HepG2 (cell line): Measurements from ENCODE around the gene SIN3A. TPM values are rescaled to one million over a fixed set of nuclear protein-coding genes. Genes with fewer than 3 reads are reported as not detected.

Source experiments
- ARNT2 ChIP-seq: sonication (generic); formaldehyde crosslinking; IDR thresholded peaks from 2 replicates; pipeline ENCODE4 v1.8.0; 2022; ENCODE audit warnings: mild to moderate bottlenecking, low read depth, missing genetic modification reagents, moderate library complexity
- ATM ChIP-seq: fragments of 450-650 bp; IDR thresholded peaks from 2 replicates; pipeline ENCODE4 v1.7.1; 2017; ENCODE audit warnings: mild to moderate bottlenecking, borderline replicate concordance
- CBX5 ChIP-seq: sonication (generic); formaldehyde crosslinking; IDR thresholded peaks from 2 replicates; pipeline ENCODE4 v1.4.0; 2020; ENCODE audit warnings: missing genetic modification reagents, borderline replicate concordance
- KDM3A ChIP-seq: IDR thresholded peaks from 2 replicates; pipeline ENCODE4 v1.6.1; 2018; ENCODE audit warnings: low read depth, missing compliant biosample characterization
- KMT2A ChIP-seq: sonication (generic); formaldehyde crosslinking; IDR thresholded peaks from 2 replicates; pipeline ENCODE4 v1.4.0; 2020; ENCODE audit warnings: missing genetic modification reagents
- NR2C2 ChIP-seq: sonication (generic); formaldehyde crosslinking; IDR thresholded peaks from 2 replicates; pipeline ENCODE4 v1.4.0; 2020; ENCODE audit warnings: missing genetic modification reagents, mild to moderate bottlenecking, moderate library complexity, borderline replicate concordance
- NR2F1 ChIP-seq, 2 experiments: fragments of 450-650 bp in 1 of 2; formaldehyde crosslinking in 1 of 2; IDR thresholded peaks; 2 replicates each; pipeline versions ENCODE4 v1.5.0 to v1.6.1; 2016 to 2020; ENCODE audit warnings: mild to moderate bottlenecking in 1 of 2, missing compliant biosample characterization in 1 of 2, missing genetic modification reagents in 1 of 2, moderate library complexity in 1 of 2
- PRDM4 ChIP-seq: sonication (generic); formaldehyde crosslinking; IDR thresholded peaks from 2 replicates; pipeline ENCODE4 v1.9.0; 2021; ENCODE audit warnings: missing genetic modification reagents, borderline replicate concordance
- SATB2 ChIP-seq: sonication (generic); formaldehyde crosslinking; IDR thresholded peaks from 2 replicates; pipeline ENCODE4 v1.5.0; 2020; ENCODE audit warnings: missing genetic modification reagents
- SIX1 ChIP-seq: sonication (generic); formaldehyde crosslinking; IDR thresholded peaks from 2 replicates; pipeline ENCODE4 v1.4.0; 2020; ENCODE audit warnings: missing genetic modification reagents, borderline replicate concordance
- SMAD1 ChIP-seq: sonication (generic); formaldehyde crosslinking; IDR thresholded peaks from 2 replicates; pipeline ENCODE4 v1.4.0; 2020; ENCODE audit warnings: missing genetic modification reagents, low read depth, mild to moderate bottlenecking, borderline replicate concordance
- SP4 ChIP-seq: sonication (generic); formaldehyde crosslinking; IDR thresholded peaks from 2 replicates; pipeline ENCODE4 v1.8.1; 2023; ENCODE audit warnings: mild to moderate bottlenecking, missing genetic modification reagents
- TEAD2 ChIP-seq: sonication (generic); formaldehyde crosslinking; IDR thresholded peaks from 2 replicates; pipeline ENCODE4 v1.9.0; 2021; ENCODE audit warnings: missing genetic modification reagents
- THAP11 ChIP-seq: IDR thresholded peaks from 2 replicates; pipeline ENCODE4 v1.6.1; 2016; ENCODE audit warnings: missing biosample characterization, missing genetic modification reagents
- THAP8 ChIP-seq: sonication (generic); formaldehyde crosslinking; IDR thresholded peaks from 2 replicates; pipeline ENCODE4 v1.5.1; 2020; ENCODE audit warnings: missing genetic modification reagents, mild to moderate bottlenecking, borderline replicate concordance
- YEATS4 ChIP-seq: sonication (generic); formaldehyde crosslinking; IDR thresholded peaks from 2 replicates; pipeline ENCODE4 v1.4.0; 2020; ENCODE audit warnings: missing genetic modification reagents, borderline replicate concordance
- ZBTB43 ChIP-seq: sonication (generic); formaldehyde crosslinking; conservative IDR thresholded peaks from 2 replicates; pipeline ENCODE4 v1.4.0; 2020; ENCODE audit warnings: missing genetic modification reagents
- ZFP90 ChIP-seq: sonication (generic); formaldehyde crosslinking; IDR thresholded peaks from 2 replicates; pipeline ENCODE4 v1.8.0; 2022; ENCODE audit warnings: missing genetic modification reagents, mild to moderate bottlenecking, inconsistent platforms, borderline replicate concordance
- ZNF296 ChIP-seq: sonication (generic); formaldehyde crosslinking; conservative IDR thresholded peaks from 2 replicates; pipeline ENCODE4 v1.5.0; 2020; ENCODE audit warnings: mild to moderate bottlenecking, missing genetic modification reagents
- ZNF430 ChIP-seq: sonication (generic); formaldehyde crosslinking; IDR thresholded peaks from 2 replicates; pipeline ENCODE4 v1.9.0; 2021; ENCODE audit warnings: mild to moderate bottlenecking, missing genetic modification reagents
- ZNF468 ChIP-seq: sonication (generic); formaldehyde crosslinking; IDR thresholded peaks from 2 replicates; pipeline ENCODE4 v1.8.0; 2022; ENCODE audit warnings: mild to moderate bottlenecking, moderate library complexity, missing genetic modification reagents
- ZNF501 ChIP-seq: sonication (generic); formaldehyde crosslinking; IDR thresholded peaks from 2 replicates; pipeline ENCODE4 v1.5.1; 2020; ENCODE audit warnings: mild to moderate bottlenecking, moderate library complexity, missing genetic modification reagents
- ZNF597 ChIP-seq: sonication (generic); formaldehyde crosslinking; IDR thresholded peaks from 2 replicates; pipeline ENCODE4 v1.5.0; 2020; ENCODE audit warnings: missing genetic modification reagents
- ZNF672 ChIP-seq: sonication (generic); formaldehyde crosslinking; IDR thresholded peaks from 2 replicates; pipeline ENCODE4 v1.8.1; 2022; ENCODE audit warnings: missing genetic modification reagents
- polyA plus RNA-seq, 8 experiments: library from polyadenylated mRNA; depleted of rRNA in 3 of 8; stranded (reverse) in 7 of 8; unstranded in 1 of 8; fragments of >200 nt; fragmentation: Illumina TruSeq in 4 of 8; extraction: Trizol in 4 of 8; gene quantifications; 2 replicates each; pipeline versions ENCODE4 v1.2.1 to v1.2.3, GENCODE V29; 2011 to 2016; ENCODE audit warnings: low read depth in 4 of 8, missing spikeins in 1 of 8, mixed read lengths in 1 of 8; ENCODE audit not compliant: insufficient read depth in 1 of 8
- total RNA-seq, 5 experiments: library from RNA; depleted of rRNA; stranded (reverse); fragments of >200 nt; fragmentation: Illumina TruSeq; extraction: Trizol; gene quantifications; 2 replicates each; pipeline ENCODE4 v1.2.3, GENCODE V29; 2016; ENCODE audit warnings: low read depth in 1 of 5

The SIN3A gene
- total and polyA plus RNA-seq, 2 of the 13 experiments (the other 11 are each of a cell fraction or from before 2014, with no cell fraction given) = 16.1 to 28.1 TPM

- TF ChIP-seq ZNF296 (CRISPR knock-in tag) (no peak), ZFP90 (peak; percentile 64; the same call in 1 of the 2 replicates), ZBTB43 (CRISPR knock-in tag) (no peak), ARNT2 (CRISPR knock-in tag) (no peak; the same call in 1 of the 2 replicates), ZNF672 (no peak), SATB2 (no peak; the same call in 1 of the 2 replicates), SMAD1 (CRISPR knock-in tag) (0 out of 2 replicates have a peak, but pooled peaks have one; percentile 28), KDM3A (peak; percentile 58), SIX1 (CRISPR knock-in tag) (no peak), ZNF501 (CRISPR knock-in tag) (peak; percentile 68; the same call in 1 of the 2 replicates), PRDM4 (no peak), ZNF597 (0 out of 2 replicates have a peak, but pooled peaks have one; percentile 24), YEATS4 (CRISPR knock-in tag) (peak; percentile 43; the same call in 1 of the 2 replicates), THAP8 (CRISPR knock-in tag) (no peak), KMT2A (CRISPR knock-in tag) (peak; percentile 29; the same call in 1 of the 2 replicates), ZNF468 (0 out of 2 replicates have a peak, but pooled peaks have one; percentile 83), THAP11 (CRISPR knock-in tag) (peak; percentile 96), SP4 (CRISPR knock-in tag) (peak; percentile 67), NR2F1 (CRISPR knock-in tag; IDR thresholded peaks at IDR 0.05) (no peak), CBX5 (CRISPR knock-in tag) (no peak), ZNF430 (peak; percentile 60), NR2C2 (0 out of 2 replicates have a peak, but pooled peaks have one; percentile 19), TEAD2 (CRISPR knock-in tag) (no peak), ATM (no peak)
Measured at GRCh38 chr15:75347222-75348033, 104.1 kb downstream of the SIN3A start (continued).
